NCI-H146 (cell line): ENCODE measurements around the gene RASA2.
"Not testable (repeated sequence)": the region's sequence is repeated elsewhere in the genome, so short reads cannot be mapped to it uniquely, and the experiment has no call there.

ENCODE experiments used
- DNase-seq: peaks from one replicate; lab custom pipeline; 2025; lab: John Stamatoyannopoulos, UW

RASA2 gene

GRCh38 chr3:141459008-141459407 lies 27.8 kb upstream of the RASA2 start:
- no peak for DNase-seq

GRCh38 chr3:141460097-141460704 lies 26.6 kb upstream of the RASA2 start:
- DNase-seq, result peak; percentile 91

DNA sequence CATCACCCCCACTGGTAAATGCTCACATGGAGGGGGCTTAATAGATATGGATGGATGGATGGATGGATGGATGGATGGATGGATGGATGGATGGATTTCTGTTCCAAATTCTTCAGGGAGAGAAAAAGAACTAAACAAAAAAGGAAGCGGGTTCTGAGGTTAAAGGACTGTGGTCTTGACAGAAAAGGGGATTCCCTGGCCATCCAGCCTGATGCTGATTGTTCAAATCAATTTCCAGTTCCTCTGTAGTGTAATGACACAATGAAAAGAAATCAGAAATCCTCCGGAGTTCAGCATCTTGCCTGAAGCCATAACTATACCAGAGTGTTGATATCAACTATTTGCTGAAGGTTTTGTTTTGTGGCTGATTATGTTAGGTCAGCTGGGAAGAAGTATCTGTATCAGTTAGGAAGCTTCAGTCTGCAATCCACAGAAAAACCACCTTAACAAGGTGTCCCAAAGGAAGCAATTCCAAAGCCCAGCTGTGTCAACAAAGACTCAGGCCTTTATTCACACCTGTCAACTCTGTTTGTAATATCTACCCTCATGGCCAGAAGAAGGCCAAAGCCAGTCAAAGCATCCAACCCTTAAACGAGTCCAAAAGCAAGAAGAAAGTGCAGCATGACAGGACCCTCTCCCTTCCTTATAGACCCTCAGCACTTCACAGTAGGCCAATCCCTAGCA lies 24.5 kb upstream of the RASA2 start:
- DNase-seq, result peak; percentile 98

GRCh38 chr3:141465221-141465620 lies 21.6 kb upstream of the RASA2 start:
- DNase-seq, result no peak

GRCh38 chr3:141466633-141467169 lies 20.1 kb upstream of the RASA2 start:
- no peak for DNase-seq

GRCh38 chr3:141469720-141470119 lies 17.1 kb upstream of the RASA2 start:
- DNase-seq, result no peak

- DNase-seq, result no peak
These were observed 15.7 kb upstream of the RASA2 start for GRCh38 chr3:141471160-141471559.

- no peak for DNase-seq
These were observed 10.8 kb upstream of the RASA2 start for GRCh38 chr3:141476033-141476432.

DNA sequence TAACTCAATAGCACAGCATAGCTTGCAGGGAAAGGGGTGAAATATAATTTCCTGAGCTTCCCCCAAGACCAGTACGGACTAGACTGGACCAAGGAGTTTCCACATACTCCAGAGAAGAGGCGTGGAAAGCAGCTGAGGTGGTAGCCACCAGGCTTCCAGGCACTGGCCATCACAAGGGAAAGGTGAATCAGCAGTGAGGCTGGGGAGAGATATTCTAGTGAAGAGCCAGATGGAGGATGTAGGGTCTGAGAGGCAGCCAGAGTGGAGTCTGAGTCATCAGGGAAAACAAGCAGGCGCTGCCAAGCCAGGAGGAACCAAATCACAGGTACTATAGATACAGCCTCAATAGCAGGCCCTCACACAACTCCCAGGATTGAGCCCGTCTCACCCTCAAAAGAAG lies 9.6 kb upstream of the RASA2 start:
- no peak for DNase-seq

- DNase-seq, result no peak
These were observed 8.7 kb upstream of the RASA2 start for GRCh38 chr3:141478139-141478538.

DNA sequence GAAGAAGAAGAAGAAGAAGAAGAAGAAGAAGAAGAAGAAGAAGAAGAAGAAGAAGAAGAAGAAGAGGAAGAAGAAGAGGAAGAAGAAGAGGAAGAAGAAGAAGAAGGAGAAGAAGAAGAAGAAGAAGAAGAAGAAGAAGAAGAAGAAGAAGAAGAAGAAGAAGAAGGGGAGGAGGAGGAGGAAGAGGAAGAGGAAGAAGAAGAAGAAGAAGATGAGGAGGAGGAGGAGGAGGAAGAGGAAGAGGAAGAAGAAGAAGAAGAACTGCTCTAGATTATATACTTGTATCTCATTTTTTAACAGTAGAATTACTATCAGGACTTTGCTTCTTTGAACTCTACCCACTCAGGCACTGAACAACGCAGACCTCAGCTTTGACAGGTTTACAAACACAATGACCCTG lies 8.0 kb upstream of the RASA2 start:
- not testable (repeated sequence) for DNase-seq

- no peak for DNase-seq
These were observed 4.4 kb upstream of the RASA2 start for GRCh38 chr3:141482245-141482922.

DNA sequence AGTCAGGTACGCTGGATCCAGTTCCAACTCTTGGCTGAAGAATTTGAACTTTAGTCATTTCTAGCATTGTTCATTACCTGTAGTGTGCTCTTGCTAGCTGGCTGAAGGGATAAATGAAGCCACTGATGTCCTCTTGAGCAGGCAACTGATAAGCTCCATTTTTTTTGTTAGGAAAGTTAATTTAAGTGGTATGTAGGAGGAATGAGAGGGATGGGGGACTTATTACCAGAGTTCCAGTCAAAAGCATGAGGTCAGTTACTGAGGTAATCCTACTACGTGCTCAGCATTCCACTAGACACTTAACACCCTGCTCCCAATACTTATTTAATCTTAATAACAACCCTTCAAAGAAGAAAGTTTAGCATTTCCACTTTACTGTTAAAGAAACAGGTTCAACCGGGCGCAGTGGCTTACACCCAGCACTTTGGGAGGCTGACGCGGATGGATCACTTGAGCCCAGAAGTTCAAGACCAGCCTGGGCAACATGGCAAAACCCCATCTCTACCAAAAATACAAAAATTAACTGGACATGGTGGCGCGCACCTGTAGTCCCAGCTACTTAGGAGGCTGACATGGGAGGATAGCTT lies 2.0 kb upstream of the RASA2 start:
- no peak for DNase-seq

DNA sequence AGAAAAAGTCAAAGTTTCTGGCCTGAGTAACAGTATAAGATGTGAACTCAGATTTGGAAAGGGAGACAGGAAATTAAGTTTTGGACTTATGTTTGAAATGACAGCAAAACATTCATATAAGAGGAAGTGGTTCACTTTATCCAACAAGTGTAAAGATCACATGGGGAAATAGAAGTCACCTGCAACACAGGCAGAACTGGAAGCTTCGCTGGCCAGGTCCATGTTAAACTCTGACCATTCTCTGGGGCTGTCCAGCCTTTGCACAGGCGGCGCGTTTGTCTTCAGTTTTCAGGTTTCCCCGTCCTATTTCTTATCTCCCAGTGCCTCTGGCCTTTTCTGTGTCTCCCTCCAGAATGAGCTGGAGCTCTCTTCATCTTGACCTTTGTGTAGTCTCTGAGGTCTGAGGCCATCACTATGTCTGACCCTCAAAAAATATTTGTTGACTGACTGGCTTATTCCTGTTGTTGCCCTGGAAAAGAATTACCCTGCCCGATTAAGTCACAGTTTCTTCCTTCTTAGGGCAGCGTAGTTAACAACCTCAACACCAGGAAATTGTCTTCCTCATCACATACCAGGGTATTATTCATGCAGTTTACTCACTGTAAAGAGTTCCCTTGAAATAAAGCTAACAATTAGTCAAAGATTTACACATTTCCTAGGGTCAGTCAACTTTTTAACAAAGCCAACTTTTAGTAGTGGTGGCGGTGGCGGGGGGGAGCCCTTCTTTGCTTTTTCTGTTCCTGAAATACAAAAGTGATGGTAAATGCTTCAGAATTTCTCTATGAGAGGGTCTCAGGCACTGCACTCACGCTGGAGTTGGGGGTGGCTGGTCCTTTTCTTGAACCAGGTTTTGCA lies 959 bp upstream of the RASA2 start:
- no peak for DNase-seq

DNA sequence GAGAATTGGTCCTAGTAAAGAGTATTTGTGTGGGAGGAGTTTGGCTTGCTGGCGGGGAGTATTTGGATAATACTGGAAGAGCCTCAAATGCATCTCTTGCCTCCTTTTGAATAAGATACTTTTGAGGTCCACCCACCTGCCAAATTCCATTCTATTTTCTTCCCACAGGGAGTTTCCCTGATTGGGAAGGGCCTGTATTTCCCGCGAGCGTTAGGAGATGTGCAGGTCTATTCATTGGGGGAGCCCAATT lies 406 bp upstream of the RASA2 start:
- no peak for DNase-seq

- DNase-seq, result peak; percentile 97
These were observed 860 bp downstream of the RASA2 start for GRCh38 chr3:141487521-141488252.

- no peak for DNase-seq
These were observed 2.4 kb downstream of the RASA2 start for GRCh38 chr3:141489203-141489602.

DNA sequence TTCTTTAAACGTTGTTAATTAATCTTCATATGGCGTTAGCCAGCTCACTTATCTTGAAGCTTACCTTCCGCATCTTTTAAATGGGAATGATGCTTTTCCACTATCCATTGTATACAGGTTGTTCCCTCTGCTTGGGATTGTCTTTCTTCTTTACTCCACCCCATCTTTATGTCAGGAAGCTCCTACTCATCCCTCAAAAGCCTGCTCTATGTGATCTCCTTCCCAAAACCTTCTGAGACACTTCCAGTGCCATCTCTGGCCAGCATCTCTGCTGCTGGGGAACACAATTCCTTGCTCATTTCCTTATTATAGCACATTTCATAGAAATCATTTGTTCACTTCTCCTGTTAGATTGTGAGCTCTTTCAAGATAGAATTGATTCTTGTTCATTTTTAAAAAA lies 4.3 kb downstream of the RASA2 start:
- DNase-seq, result no peak

GRCh38 chr3:141491929-141492328 lies 5.1 kb downstream of the RASA2 start:
- DNase-seq, result no peak

DNA sequence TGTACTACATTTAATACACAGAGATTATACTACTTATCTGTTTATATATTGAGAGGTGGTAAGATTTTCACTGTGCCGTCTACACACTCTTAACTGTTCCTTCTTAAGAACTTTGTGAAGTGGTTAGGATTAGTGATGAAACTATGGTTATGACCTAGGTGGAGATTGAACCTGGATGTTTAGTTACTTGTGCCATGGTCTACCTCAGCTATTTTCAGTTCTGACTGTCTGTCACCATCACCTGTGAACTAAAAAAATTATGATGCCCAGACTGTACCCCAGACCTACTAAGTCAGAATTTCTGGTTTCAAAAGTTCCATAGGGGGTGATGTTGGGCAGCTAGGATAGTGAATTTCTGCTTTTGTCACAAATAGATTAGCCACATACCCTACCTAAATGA lies 6.4 kb downstream of the RASA2 start:
- no peak for DNase-seq

DNA sequence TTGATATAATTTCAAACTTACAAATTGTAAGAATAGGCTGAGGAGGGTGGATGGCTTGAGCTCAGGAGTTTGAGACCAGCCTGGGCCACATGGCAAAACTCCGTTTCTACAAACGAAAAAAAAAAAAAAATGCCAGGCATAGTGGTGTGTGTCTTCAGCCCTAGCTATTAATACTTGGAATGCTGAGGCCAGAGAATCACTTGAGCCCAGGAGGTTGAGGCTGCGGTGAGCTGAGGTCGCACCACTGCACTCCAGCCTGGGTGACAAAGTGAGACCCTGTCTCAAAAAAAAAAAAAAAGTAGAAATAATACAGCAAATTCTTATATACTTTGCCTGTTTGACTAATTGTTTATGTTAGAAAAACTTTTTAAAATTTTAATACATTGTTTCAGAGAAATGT lies 10.8 kb downstream of the RASA2 start:
- not testable (repeated sequence) for DNase-seq
